Measurements from ENCODE around the gene IRAK2.

The IRAK2 gene

DNA sequence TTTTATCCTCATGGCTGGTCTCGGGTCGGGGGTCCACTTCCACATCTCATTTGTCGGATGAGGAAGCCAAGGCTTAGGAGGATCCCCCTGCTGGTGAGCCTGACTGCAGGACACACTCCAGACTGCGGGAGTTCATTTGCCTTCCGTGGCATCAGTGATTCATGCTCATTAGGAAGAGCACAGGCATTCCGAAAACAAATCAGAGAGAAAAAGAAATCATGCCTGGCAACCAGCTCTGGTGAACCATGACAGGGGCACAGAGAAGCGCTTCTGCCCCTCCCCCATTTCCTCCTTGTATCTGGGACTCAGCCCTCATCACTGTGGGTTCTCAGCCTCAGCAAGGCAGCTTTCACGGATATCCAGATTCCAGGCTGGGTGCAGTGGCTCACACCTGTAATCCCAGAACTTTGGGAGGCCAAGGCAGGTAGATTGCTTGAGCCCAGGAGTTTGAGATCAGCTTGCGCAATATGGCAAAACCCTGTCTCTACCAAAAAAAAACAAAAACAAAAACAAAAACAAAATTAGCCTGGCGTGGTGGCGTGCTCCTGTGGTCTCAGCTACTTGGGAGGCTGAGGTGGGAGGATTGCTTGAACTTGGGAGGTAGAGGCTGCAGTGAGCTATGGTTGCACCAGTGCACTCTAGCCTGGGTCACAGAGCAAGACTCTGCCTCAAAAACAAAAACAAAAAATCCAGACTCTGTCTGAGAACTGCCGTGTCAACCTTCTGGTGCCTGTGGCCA is 28.4 kb downstream of the IRAK2 start:
- DNase-seq = no peak

DNA sequence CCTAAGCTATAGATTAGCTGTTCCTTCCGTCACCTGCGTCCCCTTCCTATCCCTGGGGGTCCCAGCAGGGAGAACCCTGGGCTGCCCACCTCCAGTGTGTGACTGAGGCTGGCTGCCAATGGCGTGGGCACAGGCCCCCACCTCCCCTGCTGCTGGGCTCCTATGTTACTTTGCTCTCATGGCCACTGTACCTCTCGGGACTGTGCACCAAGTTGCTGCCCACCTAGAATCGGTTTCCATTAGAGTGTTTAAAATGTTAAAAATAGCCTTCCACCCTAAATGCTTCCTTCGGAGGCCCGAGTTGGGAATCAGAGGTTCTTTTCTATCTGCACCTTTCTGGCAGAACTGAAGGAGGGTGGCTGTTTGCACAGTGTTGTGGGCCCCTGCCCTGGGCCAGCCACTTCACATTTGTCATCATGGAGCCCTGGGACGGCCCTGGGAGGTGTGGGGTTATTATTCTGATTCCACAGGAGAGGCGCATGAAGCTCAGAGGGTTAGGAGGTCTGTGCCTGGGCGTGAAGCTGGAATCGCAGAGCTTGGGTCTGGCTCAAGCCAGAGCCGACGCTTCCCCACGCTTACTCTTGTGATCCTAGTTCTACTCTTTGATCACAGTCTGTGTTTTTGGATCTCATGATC is 29.1 kb downstream of the IRAK2 start:
- DNase-seq = no peak

DNA sequence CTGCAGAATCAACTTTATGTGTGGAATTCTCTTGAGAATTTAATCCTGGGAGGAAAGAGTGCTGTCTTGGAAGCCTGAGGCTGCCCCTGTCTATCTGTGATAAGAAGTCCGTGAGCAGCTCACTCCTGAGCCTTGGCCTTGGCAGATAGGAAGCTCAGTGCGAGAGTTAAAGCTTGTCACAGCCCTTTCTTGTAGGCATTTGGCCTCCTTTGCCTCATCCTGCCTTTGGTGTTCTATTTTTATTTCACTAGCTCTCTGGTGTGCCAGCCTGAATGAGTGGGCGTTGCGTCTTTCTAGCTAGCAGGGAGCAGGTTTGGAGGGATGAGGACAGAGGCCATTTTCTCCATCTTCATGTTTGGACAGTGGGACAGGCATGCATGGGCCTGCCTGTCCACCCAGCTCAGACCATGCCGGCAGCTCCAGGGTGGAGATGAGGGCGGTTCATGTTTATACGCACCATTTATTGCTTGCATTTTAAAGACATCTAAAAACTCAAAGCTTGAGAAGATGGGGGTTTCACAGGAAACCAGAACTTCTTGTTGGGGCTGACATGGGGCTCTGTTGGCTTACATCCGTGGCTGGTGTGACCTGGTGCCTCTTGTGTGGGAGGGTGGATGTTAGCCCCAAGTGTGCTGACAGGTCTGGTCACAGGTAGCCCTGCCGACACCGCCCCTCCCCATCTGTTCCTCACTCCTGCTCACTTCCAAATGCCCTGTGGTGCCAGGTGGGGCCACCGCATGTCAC is 29.8 kb downstream of the IRAK2 start:
- DNase-seq = no peak

DNA sequence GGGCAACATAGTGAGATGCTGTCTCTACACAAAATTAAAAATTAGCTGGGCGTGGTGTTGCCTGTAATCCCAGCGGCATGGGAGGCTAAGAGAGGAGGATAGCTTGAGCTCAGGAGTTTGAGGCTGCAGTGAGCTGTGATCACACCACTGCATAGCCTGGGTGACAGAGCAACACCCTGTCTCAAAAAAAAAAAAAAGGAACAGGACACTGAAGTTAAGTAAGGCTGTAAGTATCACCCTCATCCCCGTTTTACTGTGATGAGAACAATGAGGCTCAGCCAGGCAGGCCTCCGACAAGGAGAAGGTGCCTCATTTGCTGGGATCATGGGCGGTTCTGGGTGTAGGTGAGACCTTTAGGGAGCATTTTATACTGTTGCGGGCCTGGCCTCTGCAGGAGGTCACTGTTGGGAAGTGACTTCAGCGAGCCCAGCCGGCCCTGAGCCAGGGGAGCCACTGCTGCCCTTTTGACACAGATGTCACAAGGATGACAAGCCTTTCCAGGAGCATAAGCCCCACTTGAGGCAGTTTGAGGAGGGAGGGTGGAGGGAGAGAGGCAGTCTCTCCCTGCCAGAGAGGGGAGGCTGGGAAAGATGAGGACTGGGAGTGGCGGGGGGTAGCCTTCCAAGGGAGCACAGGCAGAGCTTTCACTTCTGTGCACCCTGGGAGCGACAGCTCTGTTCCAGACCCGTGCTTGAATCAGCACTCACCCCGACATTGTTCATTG is 30.8 kb downstream of the IRAK2 start:
- no peak for DNase-seq

DNA sequence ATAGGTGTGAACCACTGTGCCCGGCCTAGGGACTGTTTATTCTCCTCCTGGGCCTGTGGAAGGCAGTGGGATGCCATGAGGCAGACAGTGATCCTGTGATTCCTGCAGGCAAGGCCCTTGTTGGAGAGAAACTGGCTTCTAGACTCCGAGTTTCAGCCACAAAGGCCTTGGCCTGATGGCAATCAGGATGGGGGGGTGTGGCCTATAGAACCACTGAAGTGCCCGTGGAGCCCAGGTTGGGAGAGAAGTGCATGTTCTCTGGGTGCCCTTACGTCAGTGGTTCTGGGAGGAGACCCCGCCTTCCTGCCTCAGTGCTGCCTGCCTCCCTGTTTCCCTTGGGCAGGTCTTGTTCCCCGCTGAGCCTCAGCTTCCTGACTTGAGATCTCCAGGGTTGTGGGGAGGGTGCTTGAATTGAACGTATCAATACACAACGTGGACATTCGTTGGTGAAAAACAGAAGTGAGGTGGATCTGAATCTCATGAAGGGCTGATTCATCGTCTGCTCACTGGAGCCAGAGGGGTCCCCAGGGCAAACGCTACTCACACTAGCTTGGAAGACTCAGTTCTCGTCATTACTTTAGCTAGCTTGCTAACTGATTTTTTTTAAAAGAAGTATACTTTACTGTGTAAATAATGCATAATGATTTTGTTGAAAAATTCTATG is 31.8 kb downstream of the IRAK2 start:
- no peak for DNase-seq

DNA sequence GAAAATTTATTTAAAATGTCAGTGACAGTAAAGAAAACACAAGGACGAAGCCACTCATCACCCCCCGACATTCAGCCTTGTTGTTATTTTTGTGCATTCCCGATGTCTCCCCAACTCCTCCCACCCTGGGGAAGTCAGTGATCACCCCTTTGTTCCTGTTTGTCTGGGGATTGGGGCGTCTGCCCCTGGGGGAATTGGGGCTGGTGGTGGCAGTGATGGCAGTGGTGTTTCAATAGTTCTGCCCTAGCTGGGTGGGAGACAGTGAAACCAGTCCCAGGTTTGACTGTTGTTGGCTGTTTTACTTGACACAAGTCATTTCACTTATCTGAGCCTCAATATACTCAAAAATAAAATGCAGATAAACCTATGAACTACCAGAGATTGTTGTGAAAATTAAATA is 33.5 kb downstream of the IRAK2 start:
- DNase-seq = no peak

DNA sequence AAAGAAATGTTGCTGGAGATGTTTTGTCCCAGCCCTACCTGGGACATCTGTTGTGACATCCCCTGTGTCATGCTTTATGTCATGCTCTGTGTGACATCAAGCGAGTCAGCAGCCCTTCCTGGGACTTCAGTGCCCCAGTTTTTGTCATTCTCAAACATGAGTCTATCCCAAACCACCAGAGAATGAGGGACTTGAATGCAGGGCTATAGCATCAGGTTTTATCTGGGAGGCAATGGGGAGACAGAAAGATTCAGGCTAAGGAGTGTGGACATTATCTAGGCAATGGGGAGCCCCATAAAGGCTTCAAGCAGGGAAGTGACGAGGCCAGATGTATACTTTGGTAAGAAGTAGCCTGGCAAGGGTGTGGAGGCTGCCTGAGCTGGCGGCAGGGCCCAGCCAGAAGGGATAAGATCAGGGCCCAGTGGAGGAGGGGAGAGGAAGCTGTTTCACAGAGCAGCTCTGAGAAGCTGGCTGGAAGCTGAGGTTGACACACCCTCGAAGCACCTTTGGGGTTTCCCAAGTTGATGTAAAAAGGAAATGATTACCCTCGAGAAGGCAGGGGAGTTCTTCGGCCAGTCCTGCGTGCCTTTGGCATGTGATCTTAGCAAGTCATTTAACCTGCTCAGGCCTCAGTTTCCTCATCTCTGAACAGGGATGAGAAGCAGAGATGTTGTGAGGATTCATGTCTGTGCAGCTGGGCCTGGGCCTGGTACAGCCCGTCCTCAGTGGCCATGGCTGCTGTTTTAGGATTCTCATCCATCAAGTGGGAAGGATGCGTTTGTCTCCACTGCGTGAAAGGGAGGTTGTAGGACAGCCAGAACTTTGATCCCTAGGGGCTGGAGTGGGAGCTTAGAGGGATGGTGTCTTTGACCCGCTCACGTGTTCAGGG is 34.3 kb downstream of the IRAK2 start:
- no peak for DNase-seq

DNA sequence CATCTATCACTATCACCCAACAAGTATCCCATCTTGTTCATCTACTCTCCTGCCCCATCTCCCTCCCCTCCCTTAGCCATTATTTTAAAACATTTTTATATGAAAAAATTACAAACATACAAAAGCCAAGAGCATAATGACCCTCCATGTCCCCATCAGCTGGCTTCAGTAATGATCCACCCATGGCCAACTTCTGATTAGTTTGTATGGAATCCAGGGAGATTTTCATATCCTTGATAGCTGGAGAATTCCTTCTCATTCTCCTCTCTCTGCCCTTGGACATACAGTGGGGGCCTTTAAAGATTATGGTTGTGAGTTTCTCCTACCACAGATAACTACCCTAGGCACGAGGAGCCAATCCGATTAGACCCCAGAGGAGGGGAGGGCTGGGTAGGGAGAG is 40.2 kb downstream of the IRAK2 start:
- no peak for DNase-seq

DNA sequence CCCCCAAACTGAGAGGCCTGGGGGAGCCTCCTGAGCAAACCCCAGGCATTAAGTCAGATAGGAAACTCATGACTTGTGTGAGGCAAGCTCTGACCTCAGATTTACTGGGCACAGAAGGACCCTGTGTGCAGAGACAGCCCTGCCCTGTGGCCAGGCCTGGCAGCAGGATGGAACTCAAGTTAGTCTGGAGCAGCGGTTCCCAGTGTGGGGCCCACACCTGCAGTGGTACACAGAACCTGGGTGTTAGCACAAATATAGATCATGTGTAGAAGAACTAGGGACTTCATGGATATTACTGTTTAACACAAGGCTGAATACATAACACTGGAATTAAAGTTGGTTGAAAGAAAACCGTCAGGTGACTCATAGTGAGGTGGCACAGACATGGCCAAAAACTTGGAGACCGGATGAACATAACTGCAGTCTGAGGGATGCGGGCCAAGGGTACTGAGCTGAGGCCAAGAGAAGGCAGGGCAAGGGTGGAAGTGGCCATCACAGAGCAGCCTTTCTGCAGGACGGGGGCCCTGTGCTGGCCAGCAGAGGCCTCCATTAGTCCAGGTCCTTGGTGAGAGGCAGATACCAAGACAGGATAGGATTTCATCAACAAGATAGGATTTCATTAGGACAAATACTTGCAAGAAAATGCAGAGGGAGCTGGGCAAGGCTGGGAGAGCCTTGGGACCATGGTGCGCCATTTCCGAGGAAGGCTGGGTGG is 40.9 kb downstream of the IRAK2 start:
- no peak for DNase-seq

DNA sequence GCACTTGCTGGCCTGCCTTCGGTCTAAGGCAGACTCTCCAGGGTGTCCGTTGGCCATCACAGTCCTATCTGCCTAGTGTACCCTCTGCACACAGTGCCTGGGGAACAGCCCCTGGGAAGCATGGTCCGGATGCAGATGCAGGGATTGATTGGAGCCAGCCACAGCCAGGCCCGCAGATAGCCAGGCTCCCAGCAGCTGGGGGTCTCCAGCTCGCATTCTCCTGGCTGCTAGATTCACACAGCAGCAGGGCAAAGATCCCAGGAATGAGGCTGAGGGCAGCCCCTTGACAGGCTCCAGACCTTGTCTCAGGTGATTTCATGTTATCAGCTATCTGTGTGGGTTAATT is 41.4 kb downstream of the IRAK2 start:
- no peak for DNase-seq

DNA sequence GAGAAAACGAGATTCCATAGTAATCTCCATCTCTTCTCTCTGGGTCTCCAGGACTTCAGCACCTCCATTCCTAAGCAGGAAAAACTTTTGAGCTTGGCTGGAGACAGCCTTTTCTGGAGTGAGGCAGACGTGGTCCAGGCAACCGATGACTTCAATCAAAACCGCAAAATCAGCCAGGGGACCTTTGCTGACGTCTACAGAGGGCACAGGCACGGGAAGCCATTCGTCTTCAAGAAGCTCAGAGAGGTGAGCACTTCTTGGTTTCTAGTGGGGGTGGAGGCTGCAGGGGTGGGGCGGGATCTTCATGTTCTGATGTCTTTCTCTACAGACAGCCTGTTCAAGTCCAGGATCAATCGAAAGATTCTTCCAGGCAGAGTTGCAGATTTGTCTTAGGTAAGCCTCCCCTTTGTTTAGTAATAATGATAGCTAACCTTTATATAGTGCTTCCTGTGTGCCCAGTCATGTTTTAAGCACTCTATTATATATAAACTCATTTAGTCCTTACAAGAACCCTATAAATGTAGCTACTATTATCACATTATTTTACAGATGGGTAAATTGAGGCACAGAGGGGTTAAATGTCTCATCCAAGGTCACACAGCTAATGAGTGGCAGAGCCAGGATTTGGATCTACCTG is 48.6 kb downstream of the IRAK2 start:
- no peak for DNase-seq

DNA sequence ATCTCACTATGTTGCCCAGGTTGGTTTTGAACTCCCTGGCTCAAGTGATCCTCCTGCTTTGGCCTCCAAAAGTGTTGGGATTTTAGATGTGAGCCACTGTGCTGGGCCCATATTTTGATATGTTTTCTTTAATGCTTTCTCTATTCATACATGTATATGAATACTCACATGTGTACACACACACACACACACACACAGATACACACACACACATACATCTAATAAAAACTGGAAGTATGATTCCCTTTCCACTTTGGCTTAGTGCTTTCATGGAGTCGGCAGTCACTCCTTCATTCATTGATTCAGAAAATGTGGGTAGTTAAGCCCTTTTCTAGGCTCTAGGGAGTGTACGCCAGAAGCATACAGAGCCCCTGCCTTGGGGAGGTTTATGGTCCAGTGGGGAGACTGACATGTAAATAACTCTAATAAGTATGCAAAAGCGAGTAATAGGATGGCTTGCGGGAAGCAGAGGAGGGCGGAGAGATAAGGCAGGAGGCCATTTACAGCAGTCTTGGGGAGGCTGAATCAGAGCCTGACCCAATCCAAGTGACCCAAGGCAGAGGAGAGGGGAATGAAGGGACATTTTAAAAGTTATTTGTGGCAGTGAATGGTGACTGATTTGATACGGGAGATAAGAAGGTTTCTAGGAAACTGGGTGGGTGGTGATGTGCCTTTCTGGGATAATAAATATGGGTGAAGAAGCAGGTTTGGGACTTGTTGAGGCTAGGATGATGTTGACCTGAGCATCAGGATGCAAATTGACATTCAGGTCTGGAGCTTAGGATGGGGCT is 51.1 kb downstream of the IRAK2 start:
- DNase-seq = no peak

DNA sequence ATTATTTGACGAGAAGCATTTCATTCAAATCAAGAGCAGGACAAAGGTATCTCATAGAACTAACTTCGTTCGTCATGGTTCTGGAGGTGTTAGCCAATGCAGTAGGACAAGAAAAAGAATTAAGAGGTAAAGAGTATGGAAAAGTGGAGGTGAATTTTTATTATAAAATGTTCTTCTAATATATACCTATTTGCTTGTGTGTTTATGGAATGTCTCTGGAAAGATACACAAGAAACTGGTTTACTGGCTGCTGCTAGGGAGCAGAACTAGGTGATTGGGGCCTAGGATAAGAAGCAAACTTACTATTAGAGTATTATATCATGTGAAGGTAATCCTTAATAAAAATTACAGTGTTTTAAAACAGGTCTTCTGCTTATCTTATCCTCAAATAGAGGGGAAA is 52.6 kb downstream of the IRAK2 start:
- no peak for DNase-seq

DNA sequence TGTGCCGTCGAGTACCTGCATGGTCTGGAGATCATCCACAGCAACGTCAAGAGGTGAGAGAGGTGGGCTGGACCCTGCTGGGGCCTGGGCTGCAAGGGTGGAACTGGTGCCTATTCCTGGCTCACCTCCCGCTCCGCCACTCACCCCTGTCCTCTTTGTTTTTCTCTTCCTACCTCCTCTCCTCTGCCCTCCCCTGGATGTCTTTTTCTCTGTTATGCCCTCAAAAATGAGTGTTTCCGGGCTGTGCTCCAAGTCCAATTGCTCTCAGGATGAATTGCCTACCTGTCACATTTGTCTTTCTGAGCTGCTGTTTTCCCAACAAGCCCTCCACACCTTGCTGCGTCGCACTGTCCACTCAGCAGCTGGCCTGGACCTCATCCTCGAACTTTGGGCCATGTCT is 55.0 kb downstream of the IRAK2 start:
- DNase-seq = no peak

DNA sequence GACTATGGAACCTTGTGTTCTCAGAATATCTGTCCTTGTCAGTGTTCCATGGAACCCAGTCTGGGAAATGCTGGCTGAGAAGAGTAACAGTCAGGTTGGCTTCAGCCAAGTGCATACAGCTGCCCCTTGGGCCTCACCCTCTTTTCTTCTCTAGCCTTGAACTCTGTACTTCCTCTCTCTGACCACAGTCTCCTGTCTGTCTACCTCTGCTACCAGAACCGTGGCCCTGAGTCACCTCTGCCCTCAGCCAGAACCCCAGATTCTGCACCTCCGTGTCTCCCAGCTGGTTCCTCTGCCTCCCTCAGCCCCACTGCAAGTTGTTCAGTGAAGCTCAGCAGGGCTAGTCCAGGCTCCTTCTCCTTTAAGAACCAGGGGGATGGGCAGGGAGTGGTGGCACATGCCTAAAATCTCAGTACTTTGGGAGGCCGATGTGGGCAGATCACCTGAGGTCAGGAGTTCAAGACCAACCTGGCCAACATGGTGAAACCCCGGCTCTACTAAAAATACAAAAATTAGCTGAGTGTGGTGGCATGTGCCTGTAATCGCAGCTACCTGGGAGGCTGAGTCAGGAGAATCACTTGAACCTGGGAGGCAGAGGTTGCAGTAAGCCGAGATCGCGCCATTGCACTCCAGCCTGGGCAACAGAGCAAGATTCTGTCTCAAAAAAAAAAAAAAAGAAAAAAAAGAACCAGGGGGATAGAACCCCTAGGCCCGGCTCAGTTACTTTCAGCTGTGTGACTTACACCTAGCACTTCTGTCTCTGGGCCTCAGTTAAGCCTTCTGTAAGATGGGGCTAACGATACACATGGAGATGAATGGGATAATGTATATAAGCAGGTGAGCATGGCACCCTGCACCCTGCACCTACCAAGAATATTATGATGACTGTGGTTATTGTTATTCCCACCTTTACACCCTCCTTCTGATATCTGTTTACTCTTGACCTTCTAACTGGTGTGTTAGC is 59.2 kb downstream of the IRAK2 start:
- DNase-seq = no peak

DNA sequence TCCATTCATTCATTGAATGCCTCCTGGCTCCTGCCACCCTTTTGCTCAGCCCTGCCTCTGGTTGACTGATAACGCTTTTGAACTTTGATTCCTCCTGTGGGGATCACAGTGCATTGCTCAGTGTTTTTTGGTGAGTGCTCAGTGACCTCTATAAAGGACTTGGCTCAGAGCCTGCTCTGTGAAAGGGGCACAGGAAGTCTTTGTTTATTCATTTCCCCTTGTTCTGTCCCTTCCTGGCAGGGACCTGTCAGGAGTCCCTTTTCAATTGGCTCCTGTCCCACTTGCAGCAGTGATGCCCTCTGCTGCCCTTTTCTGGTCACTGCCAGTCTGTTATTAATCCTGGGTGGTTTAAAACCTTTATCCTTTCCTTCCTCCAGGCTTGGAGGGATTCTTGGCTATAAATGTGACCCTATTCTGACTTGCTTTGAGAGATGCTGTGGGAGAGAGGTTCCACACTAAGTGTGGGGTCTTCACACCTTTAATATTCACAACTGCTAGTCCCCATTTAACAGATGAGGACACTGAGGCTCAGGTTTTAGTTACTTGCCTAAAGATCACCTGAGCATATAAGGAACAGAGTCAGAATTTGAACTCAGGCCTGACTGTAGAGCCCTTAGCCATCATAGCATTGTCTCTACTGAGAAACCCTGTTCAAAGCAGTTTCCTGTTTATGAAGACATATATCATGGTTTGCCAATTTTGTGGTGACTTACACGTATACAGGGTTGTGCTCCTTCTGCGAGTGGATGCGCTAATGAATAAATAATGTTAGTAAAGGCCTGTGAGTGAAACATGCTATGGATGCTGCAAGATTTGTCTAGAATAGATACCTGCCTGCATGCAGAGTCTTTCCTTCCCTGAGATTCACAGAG is 60.3 kb downstream of the IRAK2 start:
- peak; percentile 20 for DNase-seq

DNA sequence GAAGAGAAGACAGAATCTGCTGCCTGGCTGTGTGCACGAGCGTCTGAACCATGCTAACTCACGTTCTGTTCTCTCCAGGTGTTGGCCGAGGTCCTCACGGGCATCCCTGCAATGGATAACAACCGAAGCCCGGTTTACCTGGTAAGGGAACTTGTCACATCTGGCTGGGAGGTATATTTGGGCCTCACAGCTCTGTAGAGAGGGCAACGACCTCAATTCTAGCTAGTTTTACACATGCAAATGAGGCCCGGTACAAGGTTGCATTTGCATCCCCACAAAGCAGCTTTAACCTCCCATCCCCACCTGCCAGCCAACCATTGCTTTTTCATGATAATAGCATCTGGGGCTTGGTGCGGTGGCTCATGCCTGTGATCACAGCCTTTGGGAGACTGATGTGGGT is 61.6 kb downstream of the IRAK2 start:
- no peak for DNase-seq

All from NCI-H1436 (cell line).